ENCODE measurements around the gene CYB5R2. TPM values are rescaled to one million over a fixed set of nuclear protein-coding genes. Genes with fewer than 3 reads are reported as not detected.
A peak's percentile ranks its signal among the peaks of the same experiment; 100 is the strongest.

CYB5R2 gene
- total RNA-seq, 3 donors from 2014 or later: 9.8 to 32.1 (median 21.6) TPM

GRCh38 chr11:7671347-7672215 is 1.7 kb downstream of the CYB5R2 start:
- no peak for TF ChIP-seq CTCF (IDR thresholded peaks at IDR 0.05)
- no peak for TF ChIP-seq POLR2A (IDR thresholded peaks at IDR 0.05)
- H3K9me3 ChIP-seq: no peaks in the 10 kb centered on the region
- no peak for DNase-seq (ENCODE audit: low spot score in 2 of 2)
- no peak overlapping the region for H3K4me3 ChIP-seq
- H3K27me3 ChIP-seq: no peaks in the 10 kb centered on the region
- intact Hi-C loops (cut with DNase I; ENCODE audit: low total_unique reads): no loop called here
- peak overlapping the region; percentile 58 to 75 for H3K27ac ChIP-seq
- H3K36me3 ChIP-seq: no peaks in the 10 kb centered on the region
- peaks cover 0 to 10% of the 10 kb centered on the region in 2 donors for H3K4me1 ChIP-seq

GRCh38 chr11:7670641-7671040 is 2.7 kb downstream of the CYB5R2 start:
- Histone ChIP-seq H3K4me1 (peaks cover 0 to 10% of the 10 kb centered on the region in 2 donors), H3K4me3 (no peak overlapping the region), H3K9me3 (no peaks in the 10 kb centered on the region), H3K36me3 (no peaks in the 10 kb centered on the region), H3K27ac (peak overlapping the region; percentile 58 to 75), H3K27me3 (no peaks in the 10 kb centered on the region)
- no peak for TF ChIP-seq POLR2A (IDR thresholded peaks at IDR 0.05)
- TF ChIP-seq POLR2AphosphoS5 (IDR thresholded peaks at IDR 0.05): no peak
- TF ChIP-seq CTCF (IDR thresholded peaks at IDR 0.05): no peak
- intact Hi-C loops (cut with DNase I; ENCODE audit: low total_unique reads): no loop called here
- DNase-seq (ENCODE audit: low spot score in 2 of 2): no peak

GRCh38 chr11:7668911-7669310 is 4.4 kb downstream of the CYB5R2 start:
- no peaks in the 10 kb centered on the region for H3K27me3 ChIP-seq
- H3K4me1 ChIP-seq: peaks cover 0 to 10% of the 10 kb centered on the region in 2 donors
- intact Hi-C loops (cut with DNase I; ENCODE audit: low total_unique reads): no loop called here
- no peak for DNase-seq (ENCODE audit: low spot score in 2 of 2)
- H3K9me3 ChIP-seq: no peaks in the 10 kb centered on the region
- peak overlapping the region in 1 of 2 donors; percentile 65 for H3K27ac ChIP-seq
- no peak for TF ChIP-seq POLR2A (IDR thresholded peaks at IDR 0.05)
- TF ChIP-seq POLR2AphosphoS5 (IDR thresholded peaks at IDR 0.05): no peak
- no peak for TF ChIP-seq CTCF (IDR thresholded peaks at IDR 0.05)
- no peaks in the 10 kb centered on the region for H3K36me3 ChIP-seq
- no peak overlapping the region for H3K4me3 ChIP-seq

- DNase-seq (ENCODE audit: low spot score in 2 of 2): no peak
- TF ChIP-seq POLR2A (IDR thresholded peaks at IDR 0.05): no peak
- TF ChIP-seq CTCF (IDR thresholded peaks at IDR 0.05): no peak
- TF ChIP-seq POLR2AphosphoS5 (IDR thresholded peaks at IDR 0.05): no peak
- H3K27me3 ChIP-seq: no peaks in the 10 kb centered on the region
- no peaks in the 10 kb centered on the region for H3K36me3 ChIP-seq
- H3K27ac ChIP-seq: peak overlapping the region in 1 of 2 donors; percentile 65
- H3K4me1 ChIP-seq: peaks cover 0 to 10% of the 10 kb centered on the region in 2 donors
- intact Hi-C loops (cut with DNase I; ENCODE audit: low total_unique reads): no loop called here
- H3K4me3 ChIP-seq: no peak overlapping the region
- H3K9me3 ChIP-seq: no peaks in the 10 kb centered on the region
These were observed 4.8 kb downstream of the CYB5R2 start for GRCh38 chr11:7668464-7668863.

- TF ChIP-seq POLR2AphosphoS5 (IDR thresholded peaks at IDR 0.05) (no peak), POLR2A (IDR thresholded peaks at IDR 0.05) (no peak), CTCF (IDR thresholded peaks at IDR 0.05) (no peak)
- Histone ChIP-seq H3K4me3 (no peak overlapping the region), H3K9me3 (no peaks in the 10 kb centered on the region), H3K27me3 (no peaks in the 10 kb centered on the region), H3K36me3 (no peaks in the 10 kb centered on the region), H3K27ac (no peak overlapping the region), H3K4me1 (peaks cover 0 to 3% of the 10 kb centered on the region in 2 donors)
- intact Hi-C loops (cut with DNase I; ENCODE audit: low total_unique reads): no loop called here
- DNase-seq (ENCODE audit: low spot score in 2 of 2): no peak
These were observed 5.8 kb downstream of the CYB5R2 start for GRCh38 chr11:7667460-7667859.

Measured in breast epithelium (tissue), 4 donors.